ENCODE data around the gene TPMT.

DNA sequence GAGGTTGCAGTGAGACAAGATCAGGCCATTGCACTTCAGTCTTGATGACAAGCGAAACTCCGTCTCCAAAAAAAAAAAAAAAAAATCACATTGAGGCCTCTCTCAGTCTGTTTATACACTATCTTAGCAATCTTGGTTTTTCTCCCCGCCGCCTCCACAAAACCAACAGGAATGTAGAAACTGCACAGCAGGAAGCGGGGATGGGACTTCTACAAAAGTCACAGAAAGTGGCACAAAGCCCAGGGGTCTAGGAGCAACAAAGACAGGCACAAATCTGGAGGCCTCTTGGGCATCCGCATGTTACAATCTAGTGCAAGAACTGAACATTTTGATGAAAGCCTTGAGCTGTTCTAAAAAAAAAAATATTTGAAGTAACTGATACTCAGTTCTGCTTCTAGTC, 48.9 kb upstream of the TPMT start:
- TF ChIP-seq, protein P1, sequence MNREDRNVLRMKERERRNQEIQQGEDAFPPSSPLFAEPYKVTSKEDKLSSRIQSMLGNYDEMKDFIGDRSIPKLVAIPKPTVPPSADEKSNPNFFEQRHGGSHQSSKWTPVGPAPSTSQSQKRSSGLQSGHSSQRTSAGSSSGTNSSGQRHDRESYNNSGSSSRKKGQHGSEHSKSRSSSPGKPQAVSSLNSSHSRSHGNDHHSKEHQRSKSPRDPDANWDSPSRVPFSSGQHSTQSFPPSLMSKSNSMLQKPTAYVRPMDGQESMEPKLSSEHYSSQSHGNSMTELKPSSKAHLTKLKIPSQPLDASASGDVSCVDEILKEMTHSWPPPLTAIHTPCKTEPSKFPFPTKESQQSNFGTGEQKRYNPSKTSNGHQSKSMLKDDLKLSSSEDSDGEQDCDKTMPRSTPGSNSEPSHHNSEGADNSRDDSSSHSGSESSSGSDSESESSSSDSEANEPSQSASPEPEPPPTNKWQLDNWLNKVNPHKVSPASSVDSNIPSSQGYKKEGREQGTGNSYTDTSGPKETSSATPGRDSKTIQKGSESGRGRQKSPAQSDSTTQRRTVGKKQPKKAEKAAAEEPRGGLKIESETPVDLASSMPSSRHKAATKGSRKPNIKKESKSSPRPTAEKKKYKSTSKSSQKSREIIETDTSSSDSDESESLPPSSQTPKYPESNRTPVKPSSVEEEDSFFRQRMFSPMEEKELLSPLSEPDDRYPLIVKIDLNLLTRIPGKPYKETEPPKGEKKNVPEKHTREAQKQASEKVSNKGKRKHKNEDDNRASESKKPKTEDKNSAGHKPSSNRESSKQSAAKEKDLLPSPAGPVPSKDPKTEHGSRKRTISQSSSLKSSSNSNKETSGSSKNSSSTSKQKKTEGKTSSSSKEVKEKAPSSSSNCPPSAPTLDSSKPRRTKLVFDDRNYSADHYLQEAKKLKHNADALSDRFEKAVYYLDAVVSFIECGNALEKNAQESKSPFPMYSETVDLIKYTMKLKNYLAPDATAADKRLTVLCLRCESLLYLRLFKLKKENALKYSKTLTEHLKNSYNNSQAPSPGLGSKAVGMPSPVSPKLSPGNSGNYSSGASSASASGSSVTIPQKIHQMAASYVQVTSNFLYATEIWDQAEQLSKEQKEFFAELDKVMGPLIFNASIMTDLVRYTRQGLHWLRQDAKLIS (CRISPR knock-in tag; IDR thresholded peaks at IDR 0.05) = no peak
- no peak for TF ChIP-seq MZF1 (CRISPR knock-in tag; IDR thresholded peaks at IDR 0.05; ENCODE audit: borderline replicate concordance)
- TF ChIP-seq TMF1 (CRISPR knock-in tag; IDR thresholded peaks at IDR 0.05; ENCODE audit: low read depth) = no peak
- TF ChIP-seq SIN3A (IDR thresholded peaks at IDR 0.05; ENCODE audit: borderline replicate concordance, low read depth, low read length) = no peak
- no peak for TF ChIP-seq RBM22 (optimal IDR thresholded peaks at IDR 0.05; ENCODE audit: low read length)
- no peak for TF ChIP-seq TAF1 (CRISPR knock-in tag; IDR thresholded peaks at IDR 0.05)
- no peak for TF ChIP-seq TOPORS (CRISPR knock-in tag; IDR thresholded peaks at IDR 0.05)
- TF ChIP-seq, protein P2, sequence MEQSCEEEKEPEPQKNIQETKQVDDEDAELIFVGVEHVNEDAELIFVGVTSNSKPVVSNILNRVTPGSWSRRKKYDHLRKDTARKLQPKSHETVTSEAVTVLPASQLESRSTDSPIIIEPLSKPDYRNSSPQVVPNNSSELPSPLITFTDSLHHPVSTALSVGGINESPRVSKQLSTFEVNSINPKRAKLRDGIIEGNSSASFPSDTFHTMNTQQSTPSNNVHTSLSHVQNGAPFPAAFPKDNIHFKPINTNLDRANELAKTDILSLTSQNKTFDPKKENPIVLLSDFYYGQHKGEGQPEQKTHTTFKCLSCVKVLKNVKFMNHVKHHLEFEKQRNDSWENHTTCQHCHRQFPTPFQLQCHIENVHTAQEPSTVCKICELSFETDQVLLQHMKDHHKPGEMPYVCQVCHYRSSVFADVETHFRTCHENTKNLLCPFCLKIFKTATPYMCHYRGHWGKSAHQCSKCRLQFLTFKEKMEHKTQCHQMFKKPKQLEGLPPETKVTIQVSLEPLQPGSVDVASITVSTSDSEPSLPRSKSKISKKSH (CRISPR knock-in tag; IDR thresholded peaks at IDR 0.05; ENCODE audit: borderline replicate concordance) = no peak
- TF ChIP-seq CHD4 (IDR thresholded peaks at IDR 0.05; ENCODE audit: borderline replicate concordance, low read length) = no peak
- TF ChIP-seq EZH2 (conservative IDR thresholded peaks at IDR 0.05; ENCODE audit: low read depth, low read length) = no peak
- TF ChIP-seq CREM (IDR thresholded peaks at IDR 0.05) = no peak
- TF ChIP-seq CREM (CRISPR knock-in tag; IDR thresholded peaks at IDR 0.05) = no peak
- TF ChIP-seq, protein P3, sequence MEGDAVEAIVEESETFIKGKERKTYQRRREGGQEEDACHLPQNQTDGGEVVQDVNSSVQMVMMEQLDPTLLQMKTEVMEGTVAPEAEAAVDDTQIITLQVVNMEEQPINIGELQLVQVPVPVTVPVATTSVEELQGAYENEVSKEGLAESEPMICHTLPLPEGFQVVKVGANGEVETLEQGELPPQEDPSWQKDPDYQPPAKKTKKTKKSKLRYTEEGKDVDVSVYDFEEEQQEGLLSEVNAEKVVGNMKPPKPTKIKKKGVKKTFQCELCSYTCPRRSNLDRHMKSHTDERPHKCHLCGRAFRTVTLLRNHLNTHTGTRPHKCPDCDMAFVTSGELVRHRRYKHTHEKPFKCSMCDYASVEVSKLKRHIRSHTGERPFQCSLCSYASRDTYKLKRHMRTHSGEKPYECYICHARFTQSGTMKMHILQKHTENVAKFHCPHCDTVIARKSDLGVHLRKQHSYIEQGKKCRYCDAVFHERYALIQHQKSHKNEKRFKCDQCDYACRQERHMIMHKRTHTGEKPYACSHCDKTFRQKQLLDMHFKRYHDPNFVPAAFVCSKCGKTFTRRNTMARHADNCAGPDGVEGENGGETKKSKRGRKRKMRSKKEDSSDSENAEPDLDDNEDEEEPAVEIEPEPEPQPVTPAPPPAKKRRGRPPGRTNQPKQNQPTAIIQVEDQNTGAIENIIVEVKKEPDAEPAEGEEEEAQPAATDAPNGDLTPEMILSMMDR (CRISPR knock-in tag; IDR thresholded peaks at IDR 0.05) = no peak
- no peak for TF ChIP-seq SP1 (IDR thresholded peaks at IDR 0.05)
- TF ChIP-seq SP1 (CRISPR knock-in tag; IDR thresholded peaks at IDR 0.05) = no peak
- TF ChIP-seq, protein P4, sequence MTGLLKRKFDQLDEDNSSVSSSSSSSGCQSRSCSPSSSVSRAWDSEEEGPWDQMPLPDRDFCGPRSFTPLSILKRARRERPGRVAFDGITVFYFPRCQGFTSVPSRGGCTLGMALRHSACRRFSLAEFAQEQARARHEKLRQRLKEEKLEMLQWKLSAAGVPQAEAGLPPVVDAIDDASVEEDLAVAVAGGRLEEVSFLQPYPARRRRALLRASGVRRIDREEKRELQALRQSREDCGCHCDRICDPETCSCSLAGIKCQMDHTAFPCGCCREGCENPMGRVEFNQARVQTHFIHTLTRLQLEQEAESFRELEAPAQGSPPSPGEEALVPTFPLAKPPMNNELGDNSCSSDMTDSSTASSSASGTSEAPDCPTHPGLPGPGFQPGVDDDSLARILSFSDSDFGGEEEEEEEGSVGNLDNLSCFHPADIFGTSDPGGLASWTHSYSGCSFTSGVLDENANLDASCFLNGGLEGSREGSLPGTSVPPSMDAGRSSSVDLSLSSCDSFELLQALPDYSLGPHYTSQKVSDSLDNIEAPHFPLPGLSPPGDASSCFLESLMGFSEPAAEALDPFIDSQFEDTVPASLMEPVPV (CRISPR knock-in tag; IDR thresholded peaks at IDR 0.05) = no peak

All from HepG2 (cell line).